ENCODE data around the gene KLRF1. TPM values are rescaled to one million over a fixed set of nuclear protein-coding genes. Genes with fewer than 3 reads are reported as not detected.

The KLRF1 gene
- total RNA-seq, 1 experiment from 2014 or later, result not detected

- H3T11ph ChIP-seq (ENCODE audit: low read length), result no peak overlapping the region
- H3K4me1 Mint-ChIP-seq, result peaks cover 26 to 37% of the 10 kb centered on the region in 2 experiments
- H4K8ac ChIP-seq (replicated peaks; ENCODE audit: insufficient read length, low read depth, low read length), result no peak overlapping the region
- no peaks in the 10 kb centered on the region; the same call in 1 of the 2 replicates for H3K27me3 Mint-ChIP-seq (ENCODE audit: low read depth)
- no peaks in the 10 kb centered on the region for H3K9me3 ChIP-seq (ENCODE audit: control insufficient read depth, low read depth, low read length)
- H3K14ac ChIP-seq (ENCODE audit: insufficient read depth, low read length), result no peak overlapping the region
- H3K4me2 ChIP-seq (ENCODE audit: insufficient read depth, insufficient read length, low read length), result no peak overlapping the region
- no peak overlapping the region for H2AK5ac ChIP-seq (ENCODE audit: insufficient read length, low read length)
- H3K36me3 Mint-ChIP-seq (ENCODE audit: insufficient read depth in 1 of 3, low read depth in 3 of 3), result peaks cover 4 to 23% (median 10%) of the 10 kb centered on the region in 3 experiments; a peak in 6 of 7 replicates
- no peaks in the 10 kb centered on the region for H3K79me2 ChIP-seq (ENCODE audit: insufficient read depth, low read length)
- H3K23me2 ChIP-seq (ENCODE audit: insufficient read length, low read depth, low read length, poor library complexity, severe bottlenecking), result no peaks in the 10 kb centered on the region
- no peak overlapping the region for H2AFZ ChIP-seq (ENCODE audit: low read length)
- H3K27ac ChIP-seq (ENCODE audit: insufficient read length, low read depth, low read length), result no peak overlapping the region
- no peak overlapping the region for H3K9ac ChIP-seq (ENCODE audit: extremely low read depth, insufficient read length, low read length)
- no peak overlapping the region for H3K27ac Mint-ChIP-seq
- H2BK12ac ChIP-seq (ENCODE audit: insufficient read length, low read depth, low read length), result peak overlapping the region; percentile 70
- no peak overlapping the region for H2BK120ac ChIP-seq (ENCODE audit: low read depth, low read length, poor library complexity, severe bottlenecking)
- no peak overlapping the region for H3K23ac ChIP-seq (ENCODE audit: insufficient read length, low read depth, low read length)
- no peak overlapping the region for H3K56ac ChIP-seq (ENCODE audit: insufficient read length, low read depth, low read length)
- H3K18ac ChIP-seq (ENCODE audit: insufficient read length, low read depth, low read length), result no peak overlapping the region
- peaks cover 2% of the 10 kb centered on the region; the same call in 1 of the 2 replicates for H3K4me1 ChIP-seq (ENCODE audit: insufficient read depth, low read length)
- H3K4ac ChIP-seq (ENCODE audit: low read depth, low read length), result no peak overlapping the region
- no peaks in the 10 kb centered on the region for H3K27me3 ChIP-seq (ENCODE audit: insufficient read depth, low read length)
- no peak overlapping the region for H4K5ac ChIP-seq (ENCODE audit: insufficient read length, low read depth, low read length)
- H3K9me3 Mint-ChIP-seq, result peaks cover 12% of the 10 kb centered on the region in 2 experiments
- no peaks in the 10 kb centered on the region for H4K20me1 ChIP-seq (ENCODE audit: control insufficient read depth, insufficient read depth, insufficient read length)
- H2BK20ac ChIP-seq (ENCODE audit: low read depth, low read length, poor library complexity, severe bottlenecking), result peak overlapping the region; percentile 45
- H2BK5ac ChIP-seq (ENCODE audit: insufficient read length, low read length), result no peak overlapping the region
- no peak overlapping the region for H4K91ac ChIP-seq (ENCODE audit: insufficient read length, low read depth, low read length)
- no CpG with 5 or more reads among the region's 2 CpGs for WGBS (ENCODE audit: extremely low coverage, insufficient read length, low lambda C conversion rate)
- no peak overlapping the region for H3K4me3 Mint-ChIP-seq
- DNase-seq, result no peak
- no peaks in the 10 kb centered on the region for H3K79me1 ChIP-seq (ENCODE audit: insufficient read depth, low read depth, low read length, poor library complexity, severe bottlenecking)
- no peak for TF ChIP-seq CTCF (conservative IDR thresholded peaks at IDR 0.05)
- H2BK15ac ChIP-seq (ENCODE audit: low read depth, low read length), result no peak overlapping the region
Measured at GRCh38 chr12:9792185-9792900, 34.9 kb upstream of the KLRF1 start.
